WTC11 (cell line): ENCODE measurements around the gene SLC6A1. TPM values are rescaled to one million over a fixed set of nuclear protein-coding genes. Genes with fewer than 3 reads are reported as not detected.

Source experiments
- ATAC-seq: fragments of 200-7000 bp; cut with Tn5 transposase; 2 replicates; pipeline ENCODE4 v1.10.0; 2021; ENCODE audit warnings: mild to moderate bottlenecking, moderate library complexity
- CTCF ChIA-PET: fragments of 300-600 bp; sonication (Branson Sonifier 250); formaldehyde crosslinking; loops from one replicate; lab custom pipeline; 2021; ENCODE audit warnings: antibody characterized with exemption; lab: Charles Lee
- POLR2A ChIA-PET: fragments of 350-600 bp; sonication (Branson Sonifier 250); formaldehyde crosslinking; loops from one replicate; lab custom pipeline; 2021; ENCODE audit warnings: antibody characterized with exemption; lab: Charles Lee
- DNase-seq: peaks from one replicate; pipeline ENCODE4 v3.0.0; 2021; ENCODE audit warnings: low spot score
- H3K27ac Mint-ChIP-seq: 2 replicates; pipeline ENCODE4 v1.8.0; 2021; ENCODE audit warnings: mixed read lengths
- H3K27me3 Mint-ChIP-seq: 2 replicates; pipeline ENCODE4 v1.8.0; 2021; ENCODE audit warnings: low read depth, mild to moderate bottlenecking, moderate library complexity, mixed read lengths
- H3K36me3 Mint-ChIP-seq: 2 replicates; pipeline ENCODE4 v1.8.0; 2021; ENCODE audit warnings: mixed read lengths
- H3K4me1 Mint-ChIP-seq: 2 replicates; pipeline ENCODE4 v1.8.0; 2022; ENCODE audit warnings: mixed read lengths
- H3K4me3 Mint-ChIP-seq: 2 replicates; pipeline ENCODE4 v1.8.0; 2021; ENCODE audit warnings: mild to moderate bottlenecking, moderate library complexity, mixed read lengths
- H3K9me3 Mint-ChIP-seq: 2 replicates; pipeline ENCODE4 v1.8.0; 2021; ENCODE audit warnings: mixed read lengths
- AR ChIP-seq: fragments of 250-450 bp; sonication (Bioruptor Pico); IDR thresholded peaks from 2 replicates; pipeline ENCODE4 v1.9.0; 2021; ENCODE audit warnings: mild to moderate bottlenecking
- ATF1 ChIP-seq: sonication (generic); formaldehyde crosslinking; IDR thresholded peaks from 2 replicates; pipeline ENCODE4 v1.8.1; 2023; ENCODE audit warnings: mild to moderate bottlenecking, moderate library complexity, missing genetic modification reagents
- ATF6 ChIP-seq: sonication (generic); formaldehyde crosslinking; IDR thresholded peaks from 2 replicates; pipeline ENCODE4 v1.8.1; 2023; ENCODE audit warnings: mild to moderate bottlenecking, missing genetic modification reagents
- FOXP1 ChIP-seq: sonication (generic); formaldehyde crosslinking; IDR thresholded peaks from 2 replicates; pipeline ENCODE4 v1.8.0; 2022; ENCODE audit warnings: missing genetic modification reagents, mild to moderate bottlenecking, moderate library complexity, borderline replicate concordance
- IRF2 ChIP-seq: sonication (generic); formaldehyde crosslinking; IDR thresholded peaks from 2 replicates; pipeline ENCODE4 v1.8.0; 2022; ENCODE audit warnings: low read depth, missing genetic modification reagents, borderline replicate concordance
- JUN ChIP-seq: sonication (generic); formaldehyde crosslinking; IDR thresholded peaks from 2 replicates; pipeline ENCODE4 v1.8.0; 2023; ENCODE audit warnings: mild to moderate bottlenecking, missing genetic modification reagents
- PRDM15 ChIP-seq: sonication (generic); formaldehyde crosslinking; IDR thresholded peaks from 2 replicates; pipeline ENCODE4 v1.8.0; 2022; ENCODE audit warnings: missing genetic modification reagents
- PRRX2 ChIP-seq: fragments of 250-450 bp; sonication (Bioruptor Pico); IDR thresholded peaks from 2 replicates; pipeline ENCODE4 v1.8.0; 2021; ENCODE audit warnings: mild to moderate bottlenecking
- RELA ChIP-seq: sonication (generic); formaldehyde crosslinking; IDR thresholded peaks from 2 replicates; pipeline ENCODE4 v1.8.1; 2022; ENCODE audit warnings: missing genetic modification reagents, mild to moderate bottlenecking, borderline replicate concordance
- TEAD4 ChIP-seq: sonication (generic); formaldehyde crosslinking; IDR thresholded peaks from 2 replicates; pipeline ENCODE4 v1.8.0; 2022; ENCODE audit warnings: mild to moderate bottlenecking, missing genetic modification reagents
- TP53 ChIP-seq: sonication (generic); formaldehyde crosslinking; IDR thresholded peaks from 2 replicates; pipeline ENCODE4 v1.8.1; 2023; ENCODE audit warnings: mild to moderate bottlenecking, missing genetic modification reagents
- ZNF121 ChIP-seq: sonication (generic); formaldehyde crosslinking; IDR thresholded peaks from 2 replicates; pipeline ENCODE4 v1.8.0; 2023; ENCODE audit warnings: missing genetic modification reagents
- ZNF219 ChIP-seq: sonication (generic); formaldehyde crosslinking; IDR thresholded peaks from 2 replicates; pipeline ENCODE4 v1.8.0; 2023; ENCODE audit warnings: missing genetic modification reagents, mild to moderate bottlenecking, borderline replicate concordance
- ZNF263 ChIP-seq: sonication (generic); formaldehyde crosslinking; IDR thresholded peaks from 2 replicates; pipeline ENCODE4 v1.8.1; 2022; ENCODE audit warnings: low read depth, mild to moderate bottlenecking, moderate library complexity, missing genetic modification reagents
- ZNF281 ChIP-seq: sonication (generic); formaldehyde crosslinking; IDR thresholded peaks from 2 replicates; pipeline ENCODE4 v1.8.0; 2023; ENCODE audit warnings: mild to moderate bottlenecking, missing genetic modification reagents
- ZNF317 ChIP-seq: sonication (generic); formaldehyde crosslinking; IDR thresholded peaks from 2 replicates; pipeline ENCODE4 v1.8.1; 2023; ENCODE audit warnings: low read depth, mild to moderate bottlenecking, moderate library complexity, missing genetic modification reagents, borderline replicate concordance
- ZSCAN18 ChIP-seq: fragments of 250-450 bp; sonication (Bioruptor Pico); IDR thresholded peaks from 2 replicates; pipeline ENCODE4 v2.1.2; 2022; ENCODE audit warnings: mild to moderate bottlenecking, moderate library complexity
- total RNA-seq: library from RNA; stranded (reverse); gene quantifications from 3 replicates; pipeline ENCODE4 v1.2.3, GENCODE V29; 2021

SLC6A1 gene
- total RNA-seq, 1 experiment from 2014 or later, result 0.72 TPM

- TF ChIP-seq PRRX2 (CRISPR knock-in tag) (no peak), TEAD4 (no peak), RELA (CRISPR knock-in tag) (no peak), ZNF263 (no peak), ATF1 (CRISPR knock-in tag) (no peak), ZNF219 (CRISPR knock-in tag) (no peak), ZNF121 (CRISPR knock-in tag) (no peak), AR (no peak), ZNF281 (CRISPR knock-in tag) (no peak), PRDM15 (CRISPR knock-in tag) (no peak)
These were observed 12.2 kb upstream of the SLC6A1 start (continued) for GRCh38 chr3:10980312-10980711.

- H3K4me1 Mint-ChIP-seq, result peaks cover 32% of the 10 kb centered on the region
- no peak for ATAC-seq
- H3K27me3 Mint-ChIP-seq, result peaks cover 24% of the 10 kb centered on the region
- H3K36me3 Mint-ChIP-seq, result no peaks in the 10 kb centered on the region
- no peak for DNase-seq
- H3K9me3 Mint-ChIP-seq, result peaks cover 10% of the 10 kb centered on the region
- no peak overlapping the region for H3K4me3 Mint-ChIP-seq
- POLR2A ChIA-PET, result no interaction called here
- CTCF ChIA-PET, result interaction anchor here (0.5 to 1.2 kb wide), 2 partner anchors 79 to 1993 kb away, joined by 3 read pairs; no protein-coding TSS in a partner anchor
- no peak overlapping the region for H3K27ac Mint-ChIP-seq
- TF ChIP-seq TP53 (CRISPR knock-in tag), result no peak
- no peak for TF ChIP-seq JUN (CRISPR knock-in tag)
- TF ChIP-seq ZNF317, result no peak
- no peak for TF ChIP-seq FOXP1 (CRISPR knock-in tag)
- TF ChIP-seq PRRX2 (CRISPR knock-in tag), result no peak
- TF ChIP-seq AR, result no peak
- TF ChIP-seq IRF2 (CRISPR knock-in tag), result no peak
- TF ChIP-seq ATF6, result no peak
- no peak for TF ChIP-seq ZSCAN18 (CRISPR knock-in tag)
These were observed 11.5 kb upstream of the SLC6A1 start for GRCh38 chr3:10981031-10981430.
